Measurements from ENCODE around the gene PDZRN3.

The PDZRN3 gene

DNA sequence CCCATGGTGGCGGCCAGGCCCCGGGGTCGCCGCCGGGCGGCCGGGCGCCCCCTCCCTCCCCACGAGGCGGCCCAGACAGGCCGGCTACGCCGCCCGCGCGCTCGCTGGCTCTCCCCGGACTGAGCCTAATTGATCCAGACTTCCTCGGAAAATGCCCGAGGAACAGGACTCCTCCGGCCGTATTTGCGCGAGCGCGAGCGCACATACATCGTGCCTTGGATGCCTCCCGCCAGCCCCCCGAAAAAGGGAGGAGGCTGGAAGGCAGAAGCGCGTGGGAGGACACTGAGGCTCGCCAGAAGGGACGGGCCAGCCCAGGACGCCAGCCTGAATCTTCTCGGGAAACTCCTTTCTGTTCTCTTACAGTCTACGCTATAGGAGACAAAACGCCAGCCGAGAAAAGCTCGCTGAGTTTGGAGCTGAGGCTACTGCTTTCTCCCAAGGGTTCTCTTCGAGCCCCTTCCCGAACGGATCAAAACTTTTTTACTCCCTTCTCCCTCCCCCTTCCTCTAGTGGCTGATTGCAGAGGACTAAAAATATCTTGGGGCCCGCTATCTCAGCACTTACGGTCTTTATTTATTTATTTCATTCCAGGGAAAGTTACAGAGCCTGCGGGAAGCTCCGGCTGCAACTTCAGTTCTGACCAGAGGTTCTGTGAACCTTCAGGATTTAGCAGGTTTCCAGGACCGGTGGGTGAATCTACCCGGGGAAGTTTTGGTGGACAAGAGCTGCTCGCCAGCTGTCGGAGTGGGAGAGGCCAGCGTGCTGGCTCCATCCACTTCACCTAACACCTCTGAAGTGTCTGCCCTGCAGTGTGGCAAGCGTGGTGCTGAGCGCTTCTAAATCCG, at the start of gene PDZRN3:
Gene PDZRN3, minus strand, starts transcription at position 121 of the 845 bp plus-strand sequence.
- DNase-seq: peak; percentile 86

DNA sequence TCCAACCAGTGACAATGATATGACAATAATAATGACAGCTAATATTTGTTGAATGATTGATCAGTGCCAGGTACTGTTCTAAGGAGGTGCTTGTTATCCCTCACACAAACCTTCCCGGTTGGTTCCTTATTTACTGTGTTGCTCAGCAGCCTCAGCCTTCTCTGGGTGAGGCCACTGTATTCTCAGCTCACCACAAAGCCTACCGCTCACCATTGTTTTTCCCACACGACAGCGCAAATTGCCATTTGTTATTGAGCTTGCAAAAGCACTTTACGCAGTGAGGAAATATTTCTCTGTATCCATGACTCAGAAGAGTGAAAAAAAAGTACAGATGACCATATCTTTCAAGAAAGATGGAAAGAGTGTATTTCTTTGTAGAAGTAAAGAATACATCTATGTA, 49.5 kb upstream of the PDZRN3 start:
- no peak for DNase-seq

GRCh38 chr3:73669260-73669659, 44.5 kb upstream of the PDZRN3 start:
- DNase-seq: peak; percentile 73

GRCh38 chr3:73668391-73668790, 43.6 kb upstream of the PDZRN3 start:
- DNase-seq: no peak

- no peak for DNase-seq
Measured at GRCh38 chr3:73667889-73668288, 43.1 kb upstream of the PDZRN3 start.

- DNase-seq: no peak
Measured at GRCh38 chr3:73665286-73665685, 40.5 kb upstream of the PDZRN3 start.

GRCh38 chr3:73664389-73664788, 39.6 kb upstream of the PDZRN3 start:
- DNase-seq: no peak

GRCh38 chr3:73663495-73663894, 38.8 kb upstream of the PDZRN3 start:
- DNase-seq: no peak

- DNase-seq: peak; percentile 70
Measured at GRCh38 chr3:73661265-73661664, 36.5 kb upstream of the PDZRN3 start.

DNA sequence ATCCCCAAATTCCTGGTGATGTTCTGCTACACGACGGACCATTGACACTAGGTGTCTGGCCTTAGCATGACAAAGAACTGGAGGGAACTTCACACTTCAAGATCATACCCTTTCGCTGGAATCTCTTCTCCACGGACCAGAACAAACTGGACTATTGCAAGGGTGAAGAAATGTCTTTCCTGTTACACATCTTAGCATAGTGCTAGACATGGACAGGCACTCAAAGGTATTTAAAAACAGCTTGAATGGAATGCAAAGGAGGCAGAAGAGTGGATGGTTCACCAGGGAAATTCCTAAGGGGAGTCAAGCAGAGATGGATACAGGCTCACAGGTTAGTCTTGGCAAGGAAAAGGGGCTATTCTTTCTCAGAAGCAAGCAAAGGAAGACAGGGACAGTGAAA, 33.5 kb upstream of the PDZRN3 start:
- DNase-seq: no peak

DNA sequence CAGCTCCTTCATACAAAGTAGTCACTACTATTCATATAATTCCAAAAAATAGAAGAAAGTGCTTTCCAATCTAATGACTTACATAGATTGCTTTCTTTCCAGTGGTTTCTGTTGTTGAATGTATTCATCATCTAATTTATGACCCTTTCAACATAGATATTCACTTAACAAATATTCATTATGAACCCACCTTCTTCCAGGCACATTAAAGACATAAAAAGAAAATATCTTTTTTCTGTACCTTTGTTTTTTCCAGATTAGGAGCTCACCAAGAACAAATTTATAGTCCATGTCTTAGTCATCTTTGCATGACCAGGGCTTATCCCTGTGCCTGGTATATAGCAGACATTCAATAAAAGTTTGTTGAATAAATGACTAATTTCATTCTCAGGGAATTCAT, 32.4 kb upstream of the PDZRN3 start:
- no peak for DNase-seq

DNA sequence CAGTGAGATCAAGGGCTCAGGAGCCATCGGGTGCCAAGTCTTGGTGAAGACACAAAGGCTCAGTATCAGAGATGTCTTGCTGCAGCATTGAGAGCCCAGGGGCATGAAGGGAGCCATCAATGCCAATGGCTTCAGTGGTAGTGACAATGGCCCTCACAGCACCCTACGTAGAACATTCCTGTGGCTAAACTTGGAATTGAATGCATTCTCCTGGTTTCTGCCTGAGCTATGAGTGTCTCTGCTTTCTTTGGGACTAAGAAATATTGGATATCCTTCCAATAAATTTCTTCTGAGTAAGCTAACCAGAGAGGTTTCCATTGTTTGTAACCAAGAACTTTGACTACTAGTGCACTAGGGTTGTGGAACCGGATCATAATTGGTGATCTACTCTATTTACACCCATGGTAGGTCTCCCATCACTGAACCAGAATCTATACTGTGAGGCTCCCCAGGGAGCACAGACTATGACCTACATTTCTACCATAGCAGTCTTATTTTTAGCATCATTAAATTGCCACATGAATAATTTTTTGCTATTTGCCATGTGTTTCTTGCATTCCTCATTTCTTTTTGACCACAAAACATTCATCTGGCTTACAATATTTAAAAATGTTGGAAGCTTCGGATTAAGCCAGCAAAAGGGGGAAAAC, 31.6 kb upstream of the PDZRN3 start:
- peak; percentile 67 for DNase-seq

GRCh38 chr3:73655197-73655596, 30.5 kb upstream of the PDZRN3 start:
- no peak for DNase-seq

DNA sequence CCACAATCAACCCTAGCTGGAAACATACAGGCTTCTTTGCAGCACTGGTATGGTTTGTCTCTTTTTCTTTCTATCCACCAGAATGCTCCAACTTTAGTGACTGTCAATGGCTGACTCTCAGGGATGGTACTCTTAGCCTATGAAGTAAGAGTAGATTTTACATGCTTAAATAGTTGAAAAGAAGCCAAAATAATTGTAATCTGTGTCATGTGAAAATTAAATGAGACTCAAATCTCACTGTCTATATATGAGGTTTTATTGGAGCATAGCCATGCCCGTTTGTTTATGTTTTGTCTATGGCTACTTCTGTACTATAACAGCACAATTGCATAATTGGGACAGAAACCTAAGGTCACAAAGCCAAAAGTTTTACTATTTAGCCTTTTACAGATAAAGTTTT, 29.1 kb upstream of the PDZRN3 start:
- peak; percentile 59 for DNase-seq

- no peak for DNase-seq
Measured at GRCh38 chr3:73653351-73653750, 28.6 kb upstream of the PDZRN3 start.

GRCh38 chr3:73652896-73653295, 28.2 kb upstream of the PDZRN3 start:
- DNase-seq: no peak

- DNase-seq: peak; percentile 57
Measured at GRCh38 chr3:73637042-73637441, 12.3 kb upstream of the PDZRN3 start.

DNA sequence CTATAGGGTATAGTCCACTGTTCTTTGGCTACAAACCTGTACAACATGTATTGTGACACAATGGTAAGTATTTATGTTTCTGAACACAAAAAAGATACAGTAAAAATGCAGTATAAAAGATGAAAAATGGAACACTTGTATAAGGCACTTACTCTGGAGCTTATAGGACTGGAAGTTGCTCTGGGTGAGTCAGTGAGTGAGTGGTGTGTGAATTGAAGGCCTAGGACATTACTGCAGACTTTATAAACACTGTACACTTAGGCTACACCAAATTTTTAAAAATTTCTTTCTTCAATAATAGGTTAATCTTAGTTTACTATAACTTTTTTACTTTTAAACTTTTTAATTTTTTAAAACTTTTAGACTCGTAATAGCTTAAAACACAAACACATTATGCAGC, 10.5 kb upstream of the PDZRN3 start:
- DNase-seq: no peak

DNA sequence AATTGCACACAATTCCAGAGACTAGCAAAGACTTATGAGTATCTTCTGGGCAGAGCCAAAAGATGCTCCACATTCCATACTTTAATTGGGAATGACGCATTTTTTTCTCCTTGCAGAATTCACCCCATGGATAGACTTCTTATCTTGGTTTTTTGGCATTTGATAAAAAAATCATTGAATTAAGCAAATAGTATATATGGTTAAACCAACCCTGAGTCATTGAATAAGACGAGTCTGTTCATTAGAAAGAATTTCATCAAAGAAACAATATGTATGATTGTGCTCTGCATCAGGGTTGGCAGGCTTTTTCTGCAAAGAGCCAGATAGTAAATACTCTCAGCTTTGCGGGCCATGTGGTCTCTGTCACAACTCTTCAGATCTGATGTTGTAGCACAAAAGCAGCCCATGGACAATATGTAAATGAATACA, 9.2 kb upstream of the PDZRN3 start:
- DNase-seq: no peak

DNA sequence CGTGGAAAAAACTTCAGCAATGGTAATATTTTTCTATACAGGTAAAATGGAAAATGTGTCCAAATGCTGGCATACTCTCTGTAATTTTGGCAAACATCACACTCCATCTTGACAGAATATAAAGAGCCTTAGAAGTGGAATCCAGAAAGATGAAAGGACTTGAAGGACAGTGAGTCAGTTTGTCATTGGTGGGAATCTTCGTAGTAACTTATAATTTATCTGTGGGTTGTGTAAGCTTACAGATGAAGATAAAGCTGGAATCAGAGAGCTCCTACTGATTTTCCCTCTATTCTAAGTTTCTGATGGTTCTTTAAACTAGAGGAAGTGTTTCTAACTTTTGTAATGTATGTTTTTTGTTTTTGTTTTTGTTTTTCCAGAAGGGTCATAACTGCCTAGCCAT, 8.7 kb upstream of the PDZRN3 start:
- no peak for DNase-seq

DNA sequence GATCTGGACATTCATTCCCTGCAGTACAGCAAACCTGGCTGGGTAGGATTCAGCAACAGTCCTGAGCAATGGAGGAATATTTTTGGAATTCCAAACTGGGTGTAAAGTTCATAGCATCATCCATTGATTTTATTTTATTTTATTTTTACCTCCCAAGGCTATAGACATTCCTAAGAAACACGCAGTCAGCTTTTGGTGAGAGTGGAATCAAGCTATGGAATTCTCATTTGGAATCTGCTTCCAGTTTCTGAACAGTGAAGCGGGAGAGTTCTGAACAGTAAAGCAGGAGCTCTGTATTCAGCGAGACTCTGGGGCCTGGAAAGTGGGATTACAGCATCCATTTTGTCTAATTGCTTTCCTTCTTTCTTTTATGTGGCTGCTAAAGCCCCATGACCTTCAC, 1.4 kb upstream of the PDZRN3 start:
- no peak for DNase-seq

DNA sequence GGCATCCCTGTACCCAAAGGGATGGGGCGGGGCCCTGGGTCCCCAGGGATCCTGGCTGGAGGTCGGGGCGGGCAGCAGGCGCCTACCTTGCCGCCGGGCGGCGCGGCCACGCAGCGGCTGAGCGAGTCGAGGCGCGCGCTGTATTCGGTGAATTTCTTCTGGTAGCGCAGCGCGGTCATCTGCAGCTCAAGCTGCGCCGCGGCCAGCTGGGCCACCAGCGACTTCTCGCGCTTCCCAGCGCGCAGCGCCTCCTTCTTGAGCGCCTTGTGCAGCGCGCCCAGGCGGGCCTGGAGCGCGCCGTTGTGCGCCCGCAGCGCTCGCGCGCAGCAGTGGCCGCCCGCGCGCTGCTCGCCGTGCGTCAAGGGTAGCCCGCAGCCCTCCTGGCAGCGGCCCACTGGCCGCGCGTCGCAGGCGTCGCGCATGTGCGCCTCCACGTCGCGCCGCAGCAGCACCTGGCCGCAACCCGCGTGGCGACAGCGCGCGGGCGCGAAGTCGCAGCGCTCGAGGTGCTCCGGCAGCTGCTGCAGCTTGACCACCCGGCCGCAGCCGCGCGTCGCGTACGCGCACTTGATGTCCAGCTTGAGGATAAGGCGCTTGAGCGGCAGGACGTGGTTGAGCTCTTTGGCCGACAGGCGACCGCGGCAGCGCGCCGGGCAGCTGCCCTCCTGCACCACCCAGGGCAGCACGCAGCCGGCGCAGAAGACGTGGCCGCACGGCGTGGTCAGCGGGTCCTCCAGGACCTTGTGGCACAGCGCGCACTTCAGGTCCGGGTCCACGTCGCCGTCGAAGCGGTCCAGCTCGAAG, 522 bp downstream of the PDZRN3 start:
- peak; percentile 86 for DNase-seq

DNA sequence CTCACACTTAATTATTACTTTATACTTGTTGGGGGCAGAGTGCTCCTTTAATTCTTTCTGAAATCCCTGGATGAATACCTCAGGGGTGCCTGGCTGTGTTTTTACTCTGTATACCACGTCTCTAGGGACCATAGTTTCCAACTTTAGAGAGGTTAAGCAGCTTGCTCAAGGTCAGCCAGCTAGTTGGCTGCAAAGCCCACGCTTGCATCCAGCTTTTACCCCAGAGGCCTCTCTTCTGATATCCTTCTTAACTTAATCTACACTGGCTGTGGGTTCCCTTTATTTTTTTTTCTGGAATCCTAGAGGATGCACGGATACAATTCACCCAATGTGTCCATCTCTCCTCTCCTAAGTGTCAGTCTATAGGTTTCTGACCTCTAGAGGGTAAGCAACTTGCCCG, 1.4 kb downstream of the PDZRN3 start:
- DNase-seq: no peak
